D721Med (cell line): ENCODE data around the gene CALML5.

ENCODE experiments used
- DNase-seq: peaks from one replicate; pipeline ENCODE4 v3.0.0; 2011; ENCODE audit warnings: low spot score; ENCODE audit not compliant: insufficient read length
- FAIRE-seq: peaks from 2 replicates; lab custom pipeline; 2011; peaks lifted over from hg19 to GRCh38; lab: Jason Lieb, UNC
- TF ChIP-seq, protein P1 (sequence below): IDR thresholded peaks from 2 replicates; pipeline ENCODE4 v1.5.1; 2012; ENCODE audit warnings: mild to moderate bottlenecking, control low read depth; ENCODE audit not compliant: insufficient read depth; ENCODE audit errors: missing control alignments

Gene CALML5

DNA sequence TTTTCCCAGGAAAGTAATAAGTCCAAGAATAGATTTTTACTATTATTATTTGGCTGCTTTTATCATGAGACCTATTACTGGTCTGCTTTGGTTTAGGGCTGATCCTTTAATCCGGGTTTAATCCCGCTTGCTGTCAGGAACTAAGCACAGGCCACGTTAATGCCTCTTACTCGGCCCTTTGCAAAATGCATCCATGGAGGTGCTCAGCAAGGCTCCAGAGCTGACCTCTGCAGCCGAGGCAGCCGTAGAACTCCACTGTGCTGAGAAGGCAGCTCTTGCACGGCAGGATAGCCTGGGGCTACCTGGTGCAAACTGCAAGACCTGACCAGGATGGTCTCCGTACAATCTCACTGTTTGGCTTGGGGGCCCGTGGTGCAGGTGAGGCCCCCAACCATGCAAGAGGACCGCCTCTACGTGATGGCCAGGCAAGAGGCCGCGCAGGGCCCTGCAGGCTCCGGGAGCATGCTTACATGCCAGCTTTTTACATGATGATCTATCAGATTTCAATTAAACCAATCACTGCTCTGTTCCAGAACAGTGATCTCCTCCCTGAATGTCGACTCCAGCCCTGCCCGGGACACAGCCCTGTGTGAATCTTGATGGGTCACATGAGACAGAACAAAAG, 15.0 kb upstream of the CALML5 start:
- TF ChIP-seq, protein P1, sequence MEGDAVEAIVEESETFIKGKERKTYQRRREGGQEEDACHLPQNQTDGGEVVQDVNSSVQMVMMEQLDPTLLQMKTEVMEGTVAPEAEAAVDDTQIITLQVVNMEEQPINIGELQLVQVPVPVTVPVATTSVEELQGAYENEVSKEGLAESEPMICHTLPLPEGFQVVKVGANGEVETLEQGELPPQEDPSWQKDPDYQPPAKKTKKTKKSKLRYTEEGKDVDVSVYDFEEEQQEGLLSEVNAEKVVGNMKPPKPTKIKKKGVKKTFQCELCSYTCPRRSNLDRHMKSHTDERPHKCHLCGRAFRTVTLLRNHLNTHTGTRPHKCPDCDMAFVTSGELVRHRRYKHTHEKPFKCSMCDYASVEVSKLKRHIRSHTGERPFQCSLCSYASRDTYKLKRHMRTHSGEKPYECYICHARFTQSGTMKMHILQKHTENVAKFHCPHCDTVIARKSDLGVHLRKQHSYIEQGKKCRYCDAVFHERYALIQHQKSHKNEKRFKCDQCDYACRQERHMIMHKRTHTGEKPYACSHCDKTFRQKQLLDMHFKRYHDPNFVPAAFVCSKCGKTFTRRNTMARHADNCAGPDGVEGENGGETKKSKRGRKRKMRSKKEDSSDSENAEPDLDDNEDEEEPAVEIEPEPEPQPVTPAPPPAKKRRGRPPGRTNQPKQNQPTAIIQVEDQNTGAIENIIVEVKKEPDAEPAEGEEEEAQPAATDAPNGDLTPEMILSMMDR, result no peak
- FAIRE-seq, result peak; percentile 29
- DNase-seq, result peak; percentile 97

DNA sequence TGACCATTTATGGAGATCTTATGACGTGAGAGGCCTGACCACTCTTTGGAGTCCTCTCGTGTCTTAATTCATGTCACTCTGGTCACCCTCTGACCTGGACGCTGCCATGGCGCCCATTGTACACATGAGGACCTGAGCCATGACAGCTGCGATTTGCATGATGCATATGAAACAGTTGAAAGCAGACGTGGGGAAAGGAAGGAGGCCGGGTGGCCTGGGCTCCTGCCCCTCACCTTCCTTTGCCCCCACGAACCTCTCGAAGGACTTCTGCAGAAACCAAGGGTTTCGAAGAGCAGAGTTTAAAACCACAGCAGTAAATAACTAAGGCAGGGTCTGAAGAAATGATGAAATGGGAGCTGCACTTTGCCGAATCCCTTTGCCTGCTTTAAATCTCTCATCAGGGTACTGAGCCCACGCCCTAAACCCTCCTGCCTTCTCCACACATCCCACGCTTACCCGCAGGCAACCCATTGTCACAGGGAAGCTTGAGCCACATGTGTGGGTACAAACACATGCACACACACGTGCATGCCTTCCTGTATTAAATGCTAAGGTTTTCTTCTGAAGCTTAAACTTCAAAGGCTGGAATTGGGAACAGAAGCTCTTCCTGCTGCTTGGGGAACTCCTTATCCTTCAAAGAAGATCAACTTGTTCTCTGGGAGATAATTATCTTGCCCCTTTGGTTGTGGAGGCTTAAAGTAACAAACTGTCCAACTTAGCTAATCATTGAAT, 13.7 kb upstream of the CALML5 start:
- DNase-seq (peak; percentile 32), FAIRE-seq (peak; percentile 60)
- TF ChIP-seq, protein P1, result no peak

DNA sequence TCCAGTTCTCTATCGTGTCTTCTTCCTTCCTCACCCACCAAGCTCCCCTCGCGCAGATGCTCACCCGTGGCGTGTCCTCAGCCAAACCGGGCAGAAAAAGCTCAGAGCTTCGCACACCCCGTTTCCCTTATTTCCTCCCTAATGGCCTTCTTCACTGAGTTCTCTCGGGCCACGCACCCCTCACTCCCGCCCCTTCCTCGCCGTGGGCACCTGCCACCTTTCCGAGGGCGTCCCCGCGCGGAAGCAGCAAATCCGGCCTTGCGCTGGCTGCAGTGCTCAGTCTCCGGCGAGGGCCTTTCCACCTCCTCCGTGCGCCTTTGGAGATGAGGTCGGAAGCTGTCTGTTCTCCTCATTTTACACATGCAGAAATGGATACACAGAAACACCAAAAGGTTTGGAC, 13.0 kb upstream of the CALML5 start:
- TF ChIP-seq, protein P1, result no peak
- no peak for DNase-seq
- no peak for FAIRE-seq

DNA sequence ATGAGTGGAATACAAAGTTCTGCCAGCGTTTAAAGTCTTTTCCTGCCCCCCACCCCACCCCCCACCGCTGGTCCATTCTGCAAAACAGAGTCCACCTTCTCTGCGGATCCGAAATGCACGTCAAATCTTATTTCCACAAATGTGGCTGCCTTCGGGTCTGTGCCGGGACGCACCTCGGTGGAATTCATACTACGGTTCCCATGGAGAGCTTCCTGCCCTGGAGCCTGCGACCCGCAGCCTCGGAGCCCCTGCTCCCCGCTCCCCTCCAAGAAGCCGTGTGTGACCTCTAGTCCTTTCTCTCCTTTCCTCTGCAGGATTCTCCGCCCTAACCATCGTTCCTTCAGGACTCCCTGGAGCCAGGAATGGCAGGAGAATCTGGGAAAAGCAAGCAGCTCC, 12.5 kb upstream of the CALML5 start:
- TF ChIP-seq, protein P1, result no peak
- FAIRE-seq (no peak), DNase-seq (no peak)

DNA sequence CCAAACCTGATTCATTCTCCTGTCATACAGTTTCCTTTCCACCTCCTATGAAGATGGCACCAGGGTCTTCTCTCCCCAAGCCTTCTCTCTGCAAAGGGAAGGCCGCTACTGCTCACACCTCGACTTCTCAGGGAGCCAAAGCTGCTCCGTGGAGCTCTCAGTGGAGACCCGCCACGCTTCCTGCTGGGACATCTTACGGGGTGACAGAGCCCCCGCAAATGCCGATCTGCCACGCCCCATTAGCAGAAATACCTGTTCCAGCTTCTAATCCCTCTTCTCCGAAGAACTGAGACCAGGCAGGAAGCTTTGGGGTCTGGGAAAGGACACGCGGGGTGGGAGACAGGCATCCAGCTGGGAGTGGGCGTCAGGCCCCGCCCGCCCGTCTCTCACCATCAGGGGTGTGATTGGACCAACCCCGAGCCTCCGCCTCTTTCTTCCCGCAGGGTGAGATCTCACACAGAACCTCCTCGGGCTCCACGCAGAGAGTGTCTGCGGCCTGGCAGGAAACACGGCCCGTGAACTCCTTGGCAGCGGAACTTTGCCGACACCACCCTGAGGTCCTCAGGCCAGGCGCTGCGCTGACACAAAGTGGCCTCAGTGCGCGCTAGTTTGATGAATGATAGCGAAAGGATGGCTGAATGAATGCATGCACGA, 12.0 kb upstream of the CALML5 start:
- DNase-seq, result no peak
- TF ChIP-seq, protein P1, result no peak
- no peak for FAIRE-seq

DNA sequence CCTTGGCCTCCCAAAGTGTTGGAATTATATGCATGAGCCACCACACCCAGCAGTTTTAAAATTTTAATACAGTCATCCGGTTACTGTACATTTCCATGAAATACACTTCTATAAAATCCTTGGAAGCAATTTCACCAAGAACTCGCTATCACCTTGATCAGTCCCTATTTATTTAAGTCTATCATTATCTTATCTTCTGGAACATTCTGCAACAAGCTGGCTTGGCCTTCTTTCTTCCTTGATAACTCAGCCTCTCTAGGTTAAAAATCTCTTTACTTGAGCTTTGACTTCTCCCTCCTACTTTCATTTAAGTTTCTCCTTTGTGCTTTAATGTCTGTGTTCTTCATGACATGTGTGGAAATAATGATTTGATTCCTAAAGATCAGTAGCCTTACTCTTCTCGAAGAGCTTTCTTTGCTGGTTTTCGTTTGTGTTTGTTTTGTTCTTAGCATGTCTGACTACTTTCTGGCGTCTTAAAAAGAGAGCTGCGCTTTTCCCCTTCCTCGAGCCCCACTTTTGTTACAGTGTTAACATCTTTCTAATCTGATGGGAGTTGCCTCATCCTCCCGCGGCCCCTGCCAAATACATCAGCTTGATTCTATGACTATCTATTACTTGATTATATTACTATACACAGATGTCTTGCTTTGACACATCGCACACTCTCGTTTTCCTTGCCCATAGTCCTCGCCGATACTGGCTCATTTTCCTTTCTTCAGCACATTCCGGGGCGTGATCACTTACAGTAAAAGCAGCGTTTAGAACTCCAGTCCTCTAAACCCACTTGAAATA, 11.1 kb upstream of the CALML5 start:
- FAIRE-seq, result no peak
- TF ChIP-seq, protein P1, result no peak
- DNase-seq, result no peak
